HUES64 (cell line): ENCODE results near the gene THEM4.

ENCODE experiments used
- H3K27ac ChIP-seq: 2 replicates; pipeline ENCODE4 v1.7.0; 2013; ENCODE audit warnings: low read depth, low read length, inconsistent platforms
- H3K27me3 ChIP-seq: 2 replicates; pipeline ENCODE4 v1.6.1; 2013; ENCODE audit warnings: mild to moderate bottlenecking, low read length; ENCODE audit not compliant: insufficient read depth
- H3K36me3 ChIP-seq: 2 replicates; pipeline ENCODE4 v1.6.1; 2013; ENCODE audit warnings: mild to moderate bottlenecking, low read length; ENCODE audit not compliant: insufficient read depth
- H3K4me1 ChIP-seq: 2 replicates; pipeline ENCODE4 v1.6.1; 2013; ENCODE audit warnings: mild to moderate bottlenecking, low read length, moderate library complexity; ENCODE audit not compliant: insufficient read depth
- H3K4me3 ChIP-seq: 2 replicates; pipeline ENCODE4 v1.5.1; 2013; ENCODE audit warnings: mild to moderate bottlenecking, low read length, moderate library complexity
- H3K9ac ChIP-seq: 2 replicates; pipeline ENCODE4 v1.6.1; 2013; ENCODE audit warnings: mild to moderate bottlenecking, low read depth, low read length
- H3K9me3 ChIP-seq: 2 replicates; pipeline ENCODE4 v1.6.1; 2013; ENCODE audit warnings: low read depth, low read length; ENCODE audit not compliant: insufficient read depth
- WGBS: fragments of 150-250, 120-280 bp; methylation state at CpG from one replicate; pipeline ENCODE4 v1.1.7; 2013; ENCODE audit warnings: missing lambda C conversion rate; 5-methylcytosine and 5-hydroxymethylcytosine counted together

The THEM4 gene

GRCh38 chr1:151944857-151945575, 35.7 kb upstream of the THEM4 start:
- WGBS = 84% methylated on average over 3 of the region's 3 CpGs
- H3K9me3 ChIP-seq = no peaks in the 10 kb centered on the region
- H3K27ac ChIP-seq = no peak overlapping the region
- no peak overlapping the region for H3K4me3 ChIP-seq
- H3K4me1 ChIP-seq = peaks cover 21% of the 10 kb centered on the region
- no peaks in the 10 kb centered on the region for H3K36me3 ChIP-seq
- H3K27me3 ChIP-seq = no peaks in the 10 kb centered on the region
- H3K9ac ChIP-seq = no peak overlapping the region

DNA sequence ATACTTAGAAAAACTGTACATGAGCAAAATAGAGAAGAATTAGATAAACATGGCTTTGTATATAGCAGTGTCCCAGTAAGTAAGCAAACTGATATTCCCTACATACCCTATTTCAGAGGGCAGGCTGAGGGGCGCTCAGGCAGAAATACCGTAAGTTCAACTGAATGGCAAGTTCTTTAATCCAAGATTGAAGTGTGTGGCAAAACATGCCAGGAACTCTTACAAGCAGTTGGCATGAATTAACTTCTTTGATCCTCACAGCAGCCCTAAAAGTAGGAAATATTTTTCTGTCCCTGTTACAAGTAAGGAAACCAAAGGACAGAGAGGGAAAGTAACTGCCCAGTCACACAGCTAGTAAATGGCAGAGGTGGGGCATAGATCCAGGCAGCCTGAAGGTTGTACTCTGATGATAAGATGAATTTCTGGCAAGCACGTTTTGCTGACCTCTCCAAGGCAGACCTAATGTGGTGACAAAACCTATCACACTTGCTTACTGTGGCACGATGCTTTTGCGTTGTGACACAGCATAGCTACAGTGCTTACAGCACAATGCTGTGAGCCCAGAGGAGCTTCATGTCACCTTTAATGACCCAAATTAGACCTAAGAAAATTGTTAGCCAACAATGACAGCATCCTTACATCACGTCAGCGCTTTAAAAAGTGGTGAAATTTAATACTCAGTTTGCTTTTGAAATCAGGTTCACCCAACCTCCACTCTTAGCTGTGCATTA, 35.0 kb upstream of the THEM4 start:
- no peak overlapping the region for H3K4me3 ChIP-seq
- no peak overlapping the region for H3K27ac ChIP-seq
- peaks cover 21% of the 10 kb centered on the region for H3K4me1 ChIP-seq
- H3K9me3 ChIP-seq = no peaks in the 10 kb centered on the region
- no peaks in the 10 kb centered on the region for H3K36me3 ChIP-seq
- no peaks in the 10 kb centered on the region for H3K27me3 ChIP-seq
- WGBS = 69% methylated on average over 7 of the region's 7 CpGs
- no peak overlapping the region for H3K9ac ChIP-seq

DNA sequence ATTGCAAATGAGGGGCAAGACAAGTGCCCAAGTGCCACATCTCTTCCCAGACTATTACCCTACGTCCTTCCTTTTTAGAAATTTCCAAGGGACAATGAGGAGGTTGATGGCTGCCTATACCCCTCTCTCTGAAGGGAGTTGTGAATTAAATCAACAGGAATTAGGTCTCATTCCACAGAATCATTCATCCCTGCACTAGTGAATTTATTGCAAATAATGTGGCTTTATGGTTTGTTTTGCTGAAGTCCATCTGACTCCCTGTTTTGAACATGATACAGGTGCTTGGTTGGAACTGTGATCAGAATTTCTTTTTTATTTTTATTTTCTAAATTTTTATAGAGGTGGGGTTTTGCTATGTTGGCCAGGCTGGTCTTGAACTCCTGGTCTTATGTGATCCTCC, 34.3 kb upstream of the THEM4 start:
- no CpG with 5 or more reads among the region's 1 CpG for WGBS
- H3K4me1 ChIP-seq = peaks cover 21% of the 10 kb centered on the region
- no peak overlapping the region for H3K4me3 ChIP-seq
- no peaks in the 10 kb centered on the region for H3K27me3 ChIP-seq
- no peak overlapping the region for H3K9ac ChIP-seq
- no peaks in the 10 kb centered on the region for H3K36me3 ChIP-seq
- H3K27ac ChIP-seq = no peak overlapping the region
- no peaks in the 10 kb centered on the region for H3K9me3 ChIP-seq

- Histone ChIP-seq H3K4me3 (no peak overlapping the region), H3K9ac (no peak overlapping the region), H3K4me1 (peaks cover 21% of the 10 kb centered on the region), H3K36me3 (no peaks in the 10 kb centered on the region), H3K27me3 (no peaks in the 10 kb centered on the region), H3K9me3 (no peaks in the 10 kb centered on the region), H3K27ac (no peak overlapping the region)
- WGBS = 97% methylated on average over 1 of the region's 1 CpG
These were observed 33.6 kb upstream of the THEM4 start for GRCh38 chr1:151942882-151943281.

DNA sequence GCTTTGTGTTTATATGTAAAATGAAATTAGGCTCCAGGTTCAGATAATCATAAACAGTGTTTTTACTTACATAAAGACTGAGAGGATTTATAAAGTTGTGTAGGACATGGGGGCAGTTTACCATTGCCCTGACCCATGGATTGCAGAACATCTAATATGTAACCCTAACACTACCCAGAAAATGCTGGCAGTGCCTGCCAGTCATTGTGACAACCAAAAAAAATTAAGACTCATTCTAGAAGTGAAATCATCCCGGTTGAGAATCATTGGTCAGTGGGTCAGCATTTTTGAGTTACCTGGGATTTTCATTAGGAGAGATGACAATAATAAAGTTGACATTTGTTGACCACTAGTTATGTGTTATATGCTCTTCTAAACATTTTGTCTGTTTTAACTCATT, 31.2 kb upstream of the THEM4 start:
- H3K27me3 ChIP-seq = no peaks in the 10 kb centered on the region
- WGBS = 77% methylated on average over 1 of the region's 1 CpG
- no peaks in the 10 kb centered on the region for H3K9me3 ChIP-seq
- peaks cover 21% of the 10 kb centered on the region; the same call in 1 of the 2 replicates for H3K4me1 ChIP-seq
- no peak overlapping the region for H3K4me3 ChIP-seq
- H3K27ac ChIP-seq = no peak overlapping the region
- H3K9ac ChIP-seq = no peak overlapping the region
- H3K36me3 ChIP-seq = no peaks in the 10 kb centered on the region

GRCh38 chr1:151939779-151940178, 30.5 kb upstream of the THEM4 start:
- Histone ChIP-seq H3K4me1 (peaks cover 22% of the 10 kb centered on the region; the same call in 1 of the 2 replicates), H3K36me3 (no peaks in the 10 kb centered on the region), H3K27ac (no peak overlapping the region), H3K9ac (no peak overlapping the region), H3K9me3 (no peaks in the 10 kb centered on the region), H3K4me3 (no peak overlapping the region), H3K27me3 (no peaks in the 10 kb centered on the region)
- 78% methylated on average over 1 of the region's 1 CpG for WGBS

DNA sequence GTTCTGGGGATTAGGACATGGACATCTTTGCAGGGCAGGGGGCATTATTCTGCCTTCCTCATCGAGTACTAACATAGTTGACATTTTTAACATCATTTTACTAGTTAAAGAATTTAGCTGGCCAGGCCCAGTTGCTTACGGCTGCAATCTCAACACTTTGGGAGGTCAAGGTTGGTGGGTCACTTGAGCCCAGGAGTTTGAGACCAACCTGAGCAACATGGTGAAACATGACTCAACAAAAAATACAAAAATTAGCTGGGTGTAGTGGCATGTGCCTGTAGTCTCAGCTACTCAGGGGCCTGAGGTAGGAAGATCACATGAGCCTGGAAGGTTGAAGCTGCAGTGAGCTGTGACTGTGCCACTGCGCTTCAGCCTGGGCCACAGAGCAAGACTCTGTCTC, 29.8 kb upstream of the THEM4 start:
- H3K27me3 ChIP-seq = no peaks in the 10 kb centered on the region
- H3K4me3 ChIP-seq = no peak overlapping the region
- H3K27ac ChIP-seq = no peak overlapping the region
- 92% methylated on average over 3 of the region's 3 CpGs for WGBS
- H3K9me3 ChIP-seq = no peaks in the 10 kb centered on the region
- peaks cover 19% of the 10 kb centered on the region; the same call in 1 of the 2 replicates for H3K4me1 ChIP-seq
- H3K9ac ChIP-seq = no peak overlapping the region
- no peaks in the 10 kb centered on the region for H3K36me3 ChIP-seq

- Histone ChIP-seq H3K4me3 (no peak overlapping the region), H3K27ac (no peak overlapping the region), H3K36me3 (no peaks in the 10 kb centered on the region), H3K9me3 (no peaks in the 10 kb centered on the region), H3K27me3 (no peaks in the 10 kb centered on the region), H3K4me1 (peaks cover 19% of the 10 kb centered on the region; the same call in 1 of the 2 replicates), H3K9ac (no peak overlapping the region)
- WGBS = 35% methylated on average over 7 of the region's 7 CpGs
These were observed 27.3 kb upstream of the THEM4 start for GRCh38 chr1:151936653-151937052.

DNA sequence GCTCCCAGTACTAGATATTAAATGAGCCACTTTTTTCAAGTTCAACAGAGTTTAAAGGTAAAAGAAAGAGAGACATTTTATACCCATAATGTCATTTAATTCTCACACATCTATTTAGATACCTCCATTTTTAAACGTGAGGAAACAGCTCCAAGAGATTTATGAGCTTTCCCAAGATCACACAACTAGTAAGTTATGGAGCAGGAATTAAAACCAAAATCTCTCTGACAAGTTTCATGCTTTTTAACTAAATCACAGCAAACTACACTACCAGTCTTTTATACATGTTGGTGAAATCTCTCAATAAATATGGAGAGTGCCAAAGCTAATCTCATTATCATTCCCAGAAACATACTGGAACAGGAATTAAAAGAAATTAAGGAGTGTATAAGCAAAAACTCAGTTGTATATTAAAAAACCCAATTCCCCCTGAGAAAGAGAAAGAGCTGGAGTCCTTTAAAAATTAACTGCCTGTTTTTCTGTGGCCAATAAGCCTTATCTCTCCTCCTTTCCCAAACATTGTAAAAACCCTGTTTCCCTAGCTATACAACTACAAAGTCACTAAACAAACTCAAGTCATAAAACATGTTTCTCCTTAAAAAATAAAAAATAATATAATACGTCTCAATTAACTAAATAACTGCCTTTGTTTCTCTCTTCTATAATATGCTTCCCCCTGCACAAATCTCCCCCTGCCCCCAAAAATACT, 26.7 kb upstream of the THEM4 start:
- 72% methylated on average over 2 of the region's 2 CpGs for WGBS
- Histone ChIP-seq H3K4me1 (peaks cover 19% of the 10 kb centered on the region; the same call in 1 of the 2 replicates), H3K27me3 (no peaks in the 10 kb centered on the region), H3K27ac (no peak overlapping the region), H3K4me3 (no peak overlapping the region), H3K9me3 (no peaks in the 10 kb centered on the region), H3K9ac (no peak overlapping the region), H3K36me3 (no peaks in the 10 kb centered on the region)

DNA sequence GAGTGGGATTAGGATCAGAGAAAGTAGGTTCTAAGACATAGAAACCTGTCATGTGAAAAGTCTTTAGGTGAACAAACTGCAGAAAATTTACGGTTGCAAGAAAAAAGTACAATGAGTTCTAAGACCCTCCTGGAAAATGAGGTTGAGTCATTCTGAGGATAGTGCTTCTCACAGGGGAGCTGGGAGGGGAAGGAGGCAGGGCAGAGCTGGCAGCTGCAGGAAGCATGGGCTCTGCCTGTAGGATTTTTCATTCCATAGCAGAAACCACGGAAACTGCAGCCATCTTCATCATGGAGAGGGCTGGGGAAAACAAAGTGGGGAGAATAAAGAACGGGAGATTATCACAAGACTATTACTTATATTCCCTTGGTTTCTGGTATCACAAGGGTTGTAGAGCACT, 25.8 kb upstream of the THEM4 start:
- Histone ChIP-seq H3K4me1 (peaks cover 19% of the 10 kb centered on the region; the same call in 1 of the 2 replicates), H3K36me3 (no peaks in the 10 kb centered on the region), H3K27me3 (no peaks in the 10 kb centered on the region), H3K9me3 (no peaks in the 10 kb centered on the region), H3K9ac (no peak overlapping the region), H3K27ac (no peak overlapping the region), H3K4me3 (no peak overlapping the region)
- WGBS = 58% methylated on average over 3 of the region's 3 CpGs

DNA sequence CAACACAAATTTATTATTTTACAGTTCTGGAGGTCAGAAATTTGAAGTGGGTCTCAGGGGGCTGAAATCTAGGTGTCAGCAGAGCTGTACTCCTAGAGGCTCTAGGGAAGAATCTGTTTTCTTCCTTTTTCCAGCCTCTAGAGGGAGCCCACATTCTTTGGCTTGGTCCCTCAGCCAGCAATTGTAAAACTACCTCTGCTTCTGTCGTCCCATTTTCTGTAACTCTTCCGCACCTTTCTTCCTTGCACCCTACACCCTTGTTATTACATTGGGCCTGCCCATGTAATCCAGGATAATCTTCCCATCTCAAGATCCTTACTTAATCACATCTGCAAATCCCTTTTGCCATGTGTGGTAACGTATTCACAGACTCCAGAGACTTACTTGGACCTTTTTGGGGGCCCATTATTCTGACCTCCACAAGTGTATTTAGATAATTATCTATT, 24.8 kb upstream of the THEM4 start:
- H3K27me3 ChIP-seq = no peaks in the 10 kb centered on the region
- H3K4me1 ChIP-seq = peaks cover 19% of the 10 kb centered on the region; the same call in 1 of the 2 replicates
- 40% methylated on average over 3 of the region's 3 CpGs for WGBS
- no peaks in the 10 kb centered on the region for H3K9me3 ChIP-seq
- no peak overlapping the region for H3K4me3 ChIP-seq
- H3K36me3 ChIP-seq = no peaks in the 10 kb centered on the region
- no peak overlapping the region for H3K9ac ChIP-seq
- H3K27ac ChIP-seq = no peak overlapping the region
